ENCODE results near the gene NUP133.
"Not testable (repeated sequence)": the region's sequence is repeated elsewhere in the genome, so short reads cannot be mapped to it uniquely, and the experiment has no call there.

The NUP133 gene

DNA sequence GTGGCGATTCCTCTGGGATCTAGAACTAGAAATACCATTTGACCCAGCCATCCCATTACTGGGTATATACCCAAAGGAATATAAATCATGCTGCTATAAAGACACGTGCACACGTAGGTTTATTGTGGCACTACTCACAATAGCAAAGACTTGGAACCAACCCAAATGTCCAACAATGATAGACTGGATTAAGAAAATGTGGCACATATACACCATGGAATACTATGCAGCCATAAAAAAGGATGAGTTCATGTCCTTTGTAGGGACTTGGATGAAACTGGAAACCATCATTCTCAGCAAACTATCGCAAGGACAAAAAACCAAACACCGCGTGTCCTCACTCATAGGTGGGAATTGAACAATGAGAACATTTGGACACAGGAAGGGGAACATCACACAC, 3.5 kb upstream of the NUP133 start:
- in situ Hi-C loops (cut with MboI; ENCODE audit: low pct_unique_long_range_greater_than_20kb, low sequenced_read_pairs); DNase-seq: not testable (repeated sequence)

DNA sequence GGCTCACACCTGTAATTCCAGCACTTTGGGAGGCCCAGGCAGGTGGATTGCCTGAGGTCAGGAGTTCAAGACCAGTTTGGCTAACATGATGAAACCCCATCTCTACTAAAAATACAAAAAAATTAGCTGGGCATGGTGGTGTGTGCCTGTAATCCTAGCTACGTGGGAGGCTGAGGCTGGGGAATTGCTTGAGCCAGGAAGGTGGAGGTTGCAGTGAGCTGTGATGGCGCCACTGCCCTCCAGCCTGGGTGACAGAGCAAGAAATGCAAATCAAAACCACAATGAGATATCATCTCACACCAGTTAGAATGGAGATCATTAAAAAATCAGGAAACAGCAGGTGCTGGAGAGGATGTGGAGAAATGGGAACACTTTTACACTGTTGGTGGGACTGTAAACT, 3.1 kb upstream of the NUP133 start:
- in situ Hi-C loops (cut with MboI; ENCODE audit: low pct_unique_long_range_greater_than_20kb, low sequenced_read_pairs): not testable (repeated sequence)
- DNase-seq: peak; percentile 41

DNA sequence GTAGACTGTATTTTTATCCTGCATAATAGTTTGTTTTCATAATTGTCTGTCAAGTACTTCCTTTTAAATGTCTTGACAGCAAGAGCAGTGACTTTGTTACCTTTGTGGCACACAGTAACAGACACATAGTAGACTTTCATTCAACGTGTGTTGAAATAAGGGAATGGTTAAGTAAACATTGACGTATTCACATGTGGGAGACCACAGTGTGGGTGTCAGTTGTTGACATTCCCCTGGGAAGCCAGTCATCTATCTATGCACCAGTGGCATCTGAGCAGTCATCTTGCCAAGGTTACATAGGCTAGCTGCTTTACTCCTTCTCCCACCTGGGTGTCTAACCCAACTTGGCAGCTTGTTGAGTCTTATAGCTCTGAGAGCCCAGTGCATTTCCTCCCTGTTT, 1.4 kb upstream of the NUP133 start:
- in situ Hi-C loops (cut with MboI; ENCODE audit: low pct_unique_long_range_greater_than_20kb, low sequenced_read_pairs): no loop called here
- no peak for DNase-seq

DNA sequence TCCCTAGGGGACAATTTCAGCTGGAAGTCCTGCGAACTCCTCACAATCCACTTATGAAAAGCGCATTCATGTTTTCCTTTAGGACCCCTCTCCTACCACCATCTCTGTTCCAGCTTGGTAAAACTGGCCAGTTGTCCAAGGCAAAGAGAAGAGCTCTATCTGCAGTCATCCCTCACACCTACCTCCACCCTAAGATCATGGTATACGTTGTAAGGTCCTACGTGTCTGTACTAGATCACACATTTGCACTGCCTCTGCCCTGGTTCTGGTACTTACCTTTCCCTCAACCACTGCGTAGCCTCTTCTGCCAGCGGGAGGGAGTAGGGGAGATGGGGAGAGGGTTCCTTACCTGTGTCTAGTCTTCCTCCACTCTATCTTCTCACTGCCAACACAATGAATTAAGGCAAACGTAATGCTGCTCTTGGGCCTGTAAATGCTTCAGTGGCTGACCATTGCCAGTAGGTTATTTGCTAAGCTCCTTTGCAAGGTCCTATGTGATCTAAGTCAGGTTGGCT, 739 bp upstream of the NUP133 start:
- in situ Hi-C loops (cut with MboI; ENCODE audit: low pct_unique_long_range_greater_than_20kb, low sequenced_read_pairs): no loop called here
- no peak for DNase-seq

DNA sequence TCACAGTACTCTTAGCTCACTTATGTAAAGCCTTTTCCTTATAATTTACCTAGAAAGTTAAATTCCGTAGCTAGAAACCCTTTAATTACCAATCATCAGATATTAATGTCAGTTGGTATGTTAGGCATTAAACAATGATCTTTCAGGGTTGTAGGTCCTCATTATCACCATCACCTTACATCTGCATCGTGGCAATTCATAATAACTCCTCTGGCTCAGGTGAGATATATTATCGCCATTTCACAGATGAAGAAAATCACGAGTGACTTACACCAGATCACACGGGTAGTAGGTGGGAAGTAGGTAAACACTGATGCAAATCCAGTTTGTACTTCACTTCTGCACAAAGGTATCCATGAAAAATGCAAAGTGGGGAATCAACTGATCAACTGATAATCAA, 639 bp downstream of the NUP133 start:
- no peak for DNase-seq
- in situ Hi-C loops (cut with MboI; ENCODE audit: low pct_unique_long_range_greater_than_20kb, low sequenced_read_pairs): no loop called here

DNA sequence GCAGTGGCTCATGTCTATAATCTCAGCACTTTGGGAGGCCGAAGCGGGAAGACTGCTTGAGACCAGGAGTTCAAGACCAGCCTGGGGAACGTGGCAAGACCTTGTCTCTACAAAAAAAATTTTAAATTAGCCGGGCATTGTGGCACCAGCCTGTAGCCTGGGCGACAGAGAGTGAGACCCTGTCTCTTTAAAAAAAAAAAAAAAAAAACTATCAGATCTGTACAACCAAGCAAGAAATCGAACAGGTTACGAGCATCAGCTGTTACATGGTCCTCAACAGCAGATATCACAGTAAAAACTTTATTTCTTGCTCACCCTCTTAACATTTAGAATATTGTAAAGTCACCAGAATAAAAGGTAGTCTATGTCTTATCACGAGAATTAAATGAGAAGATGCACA, 1.5 kb downstream of the NUP133 start:
- no peak for DNase-seq
- in situ Hi-C loops (cut with MboI; ENCODE audit: low pct_unique_long_range_greater_than_20kb, low sequenced_read_pairs): no loop called here

DNA sequence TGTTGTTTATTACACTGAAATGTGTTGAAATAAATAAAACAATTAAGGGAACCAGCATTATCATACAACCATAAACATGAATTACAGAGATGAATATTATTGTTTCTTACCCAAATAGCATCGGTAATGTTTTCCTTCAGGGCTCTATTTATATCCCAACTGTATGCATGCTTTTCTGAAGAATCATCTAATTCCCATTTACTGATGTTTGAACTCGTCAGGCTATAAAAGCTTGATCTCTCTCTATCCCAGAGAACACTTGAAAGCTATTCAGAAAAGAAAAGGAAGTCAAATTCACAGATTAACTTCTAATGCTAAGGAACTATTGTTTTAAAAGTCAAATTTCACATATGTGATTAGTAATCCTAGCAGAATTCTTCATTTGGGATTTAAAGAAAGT, 12.4 kb downstream of the NUP133 start:
- no peak for DNase-seq
- in situ Hi-C loops (cut with MboI; ENCODE audit: low pct_unique_long_range_greater_than_20kb, low sequenced_read_pairs): no loop called here

DNA sequence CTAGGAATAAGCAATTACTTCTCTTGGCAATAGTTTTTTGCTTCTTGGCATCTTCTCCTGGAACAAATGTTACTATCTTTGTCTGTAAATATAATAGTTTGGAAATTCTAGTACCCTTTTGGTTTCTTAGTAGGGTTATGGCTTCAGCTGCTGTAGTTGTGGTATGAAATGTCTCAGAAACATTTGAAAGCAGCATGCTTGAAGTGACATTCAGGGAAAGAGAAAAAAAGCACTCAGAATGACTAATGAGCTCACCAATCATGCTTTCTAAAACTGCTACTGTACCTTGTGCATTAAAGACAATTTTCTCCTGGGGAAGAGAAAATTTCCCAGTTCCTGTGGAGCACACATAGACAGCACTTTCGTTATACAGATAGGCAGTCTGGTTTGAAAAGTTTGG, 21.0 kb downstream of the NUP133 start:
- DNase-seq: no peak
- in situ Hi-C loops (cut with MboI; ENCODE audit: low pct_unique_long_range_greater_than_20kb, low sequenced_read_pairs): no loop called here

DNA sequence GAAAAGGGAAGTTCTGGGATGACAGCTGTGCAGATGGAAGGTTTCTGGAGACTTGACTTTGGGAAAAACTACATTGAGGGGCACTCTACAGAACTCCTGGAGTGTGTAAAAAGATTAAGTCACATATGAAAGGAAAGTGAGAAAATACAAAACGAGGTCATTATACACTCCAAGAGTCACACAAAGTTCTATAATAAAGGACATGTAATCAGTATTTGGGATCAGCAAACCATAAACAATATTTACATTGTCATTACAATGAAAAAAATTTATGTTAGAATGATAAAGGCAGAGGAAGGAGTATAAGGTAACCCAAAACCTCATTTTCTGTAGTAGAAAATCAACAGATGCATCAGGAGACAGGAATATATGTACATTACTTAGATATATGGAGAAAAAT, 22.8 kb downstream of the NUP133 start:
- no peak for DNase-seq
- in situ Hi-C loops (cut with MboI; ENCODE audit: low pct_unique_long_range_greater_than_20kb, low sequenced_read_pairs): no loop called here

DNA sequence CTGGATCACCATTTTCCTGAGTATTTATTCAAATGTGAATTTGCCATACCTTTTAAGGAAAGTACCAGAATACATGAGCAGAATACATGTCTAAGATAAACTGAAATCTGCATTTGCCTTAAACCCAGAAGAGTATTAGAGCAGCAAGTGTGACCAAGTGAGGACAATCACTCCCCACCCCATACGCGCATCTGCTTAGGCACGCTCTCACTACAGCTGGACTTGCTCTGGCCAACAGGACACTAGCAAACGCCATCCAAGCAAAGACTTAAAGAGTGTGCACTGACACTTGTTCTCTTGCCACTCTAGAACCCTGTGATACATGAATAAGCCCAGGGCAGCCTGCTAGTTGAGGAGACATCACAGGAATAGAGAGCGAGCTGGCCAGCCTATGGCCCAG, 25.6 kb downstream of the NUP133 start:
- in situ Hi-C loops (cut with MboI; ENCODE audit: low pct_unique_long_range_greater_than_20kb, low sequenced_read_pairs): no loop called here
- no peak for DNase-seq

DNA sequence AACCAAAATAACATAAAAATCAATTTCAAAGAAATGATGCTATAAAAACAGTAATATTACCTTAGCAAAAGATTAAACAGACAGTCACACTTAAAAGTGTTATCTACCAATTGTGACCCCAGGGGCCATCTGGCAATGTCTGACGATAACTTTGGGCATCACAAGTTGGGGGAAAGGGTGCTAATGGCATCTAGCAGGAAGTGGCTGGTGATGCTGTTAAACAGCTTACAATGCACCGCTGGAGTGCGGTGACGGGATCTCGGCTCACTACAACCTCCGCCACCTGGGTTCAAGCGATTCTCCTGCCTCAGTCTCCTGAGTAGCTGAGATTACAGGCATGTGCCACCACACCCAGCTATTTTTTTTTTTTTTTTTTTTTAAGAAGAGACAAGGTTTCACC, 27.6 kb downstream of the NUP133 start:
- no peak for DNase-seq
- in situ Hi-C loops (cut with MboI; ENCODE audit: low pct_unique_long_range_greater_than_20kb, low sequenced_read_pairs): no loop called here

DNA sequence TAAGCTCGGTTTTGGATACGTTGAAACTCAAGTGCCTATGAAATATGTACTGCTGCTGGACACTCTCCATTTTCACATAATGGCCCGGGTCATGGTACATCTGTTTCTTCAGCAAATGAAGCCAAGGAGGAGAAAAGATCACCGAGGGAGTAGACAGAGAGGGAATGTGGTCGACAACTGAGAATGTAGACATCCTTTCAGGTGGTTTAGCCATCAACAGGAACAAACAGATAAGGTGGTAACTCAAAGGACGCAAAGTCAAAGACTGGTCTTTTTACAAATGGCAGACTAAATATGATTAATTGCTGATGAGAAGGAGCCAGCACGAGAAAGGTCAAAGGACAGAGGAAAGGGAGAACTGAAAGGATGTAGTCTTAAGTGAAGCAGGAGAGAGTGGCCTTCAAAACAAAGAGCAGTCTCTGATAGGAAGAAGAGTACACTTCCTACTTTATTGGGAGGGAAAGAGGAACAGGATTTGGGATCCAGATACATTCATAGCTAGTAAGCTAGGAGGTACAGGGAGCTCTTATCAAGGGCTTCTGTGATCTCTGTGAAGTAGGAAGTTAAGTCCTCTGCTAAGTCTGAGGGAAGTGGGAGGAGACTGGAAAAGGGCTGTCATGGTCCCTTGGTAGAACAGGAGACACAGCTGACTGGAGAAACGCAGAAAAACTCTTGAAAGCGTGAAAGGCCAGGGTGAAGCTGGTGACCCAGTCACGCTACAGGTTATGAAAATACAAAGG, 28.3 kb downstream of the NUP133 start:
- in situ Hi-C loops (cut with MboI; ENCODE audit: low pct_unique_long_range_greater_than_20kb, low sequenced_read_pairs): no loop called here
- DNase-seq: peak; percentile 54

DNA sequence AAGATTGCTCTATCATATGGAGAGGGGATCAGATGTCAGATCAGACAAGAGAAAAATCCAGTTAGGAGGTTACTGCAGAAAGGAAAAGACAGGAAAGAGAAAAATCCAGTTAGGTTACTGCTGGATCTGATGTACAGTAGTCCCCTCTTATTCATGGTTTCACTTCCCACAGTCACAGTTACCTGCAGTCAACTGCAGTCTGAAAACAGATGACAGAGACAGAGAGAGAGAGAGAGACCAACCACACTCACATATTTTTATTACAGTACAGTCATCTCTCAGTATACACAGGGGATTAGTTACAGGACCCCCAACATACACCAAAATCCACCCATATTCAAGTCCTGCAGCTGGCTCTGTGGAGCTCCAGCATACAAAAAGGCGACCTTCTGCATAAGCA, 29.3 kb downstream of the NUP133 start:
- in situ Hi-C loops (cut with MboI; ENCODE audit: low pct_unique_long_range_greater_than_20kb, low sequenced_read_pairs): no loop called here
- DNase-seq: no peak

DNA sequence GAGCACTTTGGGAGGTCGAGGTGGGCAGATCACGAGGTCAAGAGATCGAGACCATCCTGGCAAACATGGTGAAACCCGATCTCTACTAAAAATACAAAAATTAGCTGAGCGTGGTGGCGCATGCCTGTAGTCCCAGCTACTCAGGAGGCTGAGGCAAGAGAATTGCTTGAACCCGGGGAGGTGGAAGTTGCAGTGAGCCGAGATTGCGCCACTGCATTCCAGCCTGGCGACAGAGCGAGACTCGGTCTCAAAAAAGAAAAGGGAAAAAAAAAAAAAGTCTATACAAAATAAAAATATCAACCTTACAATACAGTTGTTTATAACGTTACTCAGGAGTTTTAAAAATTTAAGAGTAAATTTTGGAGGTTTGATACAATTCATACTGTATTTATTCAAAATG, 32.3 kb downstream of the NUP133 start:
- in situ Hi-C loops (cut with MboI; ENCODE audit: low pct_unique_long_range_greater_than_20kb, low sequenced_read_pairs): not testable (repeated sequence)

DNA sequence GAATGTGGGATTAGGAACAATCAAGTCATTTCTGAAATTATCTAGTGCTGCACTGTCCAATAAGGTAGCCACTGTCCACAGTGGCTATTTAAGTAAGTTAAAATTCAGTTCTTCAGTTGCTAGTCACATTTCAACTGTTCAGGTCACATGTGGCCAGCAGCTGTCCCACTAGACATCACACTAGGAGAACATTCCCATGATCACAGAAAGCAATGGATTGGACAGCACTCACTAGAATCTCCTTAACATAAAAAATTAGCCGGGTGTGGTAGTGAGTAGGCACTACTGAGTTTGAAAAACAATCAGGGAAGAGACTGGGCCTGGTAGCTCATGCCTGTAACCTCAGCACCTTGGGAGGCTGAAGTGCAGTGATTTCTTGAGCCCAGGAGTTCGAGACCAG, 33.6 kb downstream of the NUP133 start:
- no peak for DNase-seq
- in situ Hi-C loops (cut with MboI; ENCODE audit: low pct_unique_long_range_greater_than_20kb, low sequenced_read_pairs): loop anchor here (25.0 kb wide), 1 partner anchor 212 kb away; the partner anchor contains the start of gene RAB4A

More for the DNA sequence above, 32.3 kb downstream of the NUP133 start:
- not testable (repeated sequence) for DNase-seq

DNA sequence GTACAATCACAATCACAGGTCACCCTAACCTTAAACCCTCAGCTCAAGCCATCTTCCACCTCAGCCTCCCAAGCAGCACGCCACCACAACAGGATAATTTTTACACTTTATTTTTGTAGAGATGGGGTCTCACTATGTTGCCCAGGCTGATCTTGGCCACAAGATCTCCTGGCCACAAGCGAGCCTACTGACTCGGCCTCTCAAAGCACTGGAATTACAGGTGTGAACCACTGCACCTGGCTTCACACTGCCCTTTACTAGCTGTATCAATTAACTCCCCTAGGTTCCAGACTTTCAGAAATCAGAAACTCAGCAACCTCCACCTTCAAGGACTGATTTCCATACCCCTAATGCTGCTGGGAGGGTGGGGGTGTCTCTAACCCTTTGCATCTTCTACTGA, 37.0 kb downstream of the NUP133 start:
- no peak for DNase-seq
- in situ Hi-C loops (cut with MboI; ENCODE audit: low pct_unique_long_range_greater_than_20kb, low sequenced_read_pairs): loop anchor here (25.0 kb wide), 1 partner anchor 209 kb away; the partner anchor contains the start of gene RAB4A

DNA sequence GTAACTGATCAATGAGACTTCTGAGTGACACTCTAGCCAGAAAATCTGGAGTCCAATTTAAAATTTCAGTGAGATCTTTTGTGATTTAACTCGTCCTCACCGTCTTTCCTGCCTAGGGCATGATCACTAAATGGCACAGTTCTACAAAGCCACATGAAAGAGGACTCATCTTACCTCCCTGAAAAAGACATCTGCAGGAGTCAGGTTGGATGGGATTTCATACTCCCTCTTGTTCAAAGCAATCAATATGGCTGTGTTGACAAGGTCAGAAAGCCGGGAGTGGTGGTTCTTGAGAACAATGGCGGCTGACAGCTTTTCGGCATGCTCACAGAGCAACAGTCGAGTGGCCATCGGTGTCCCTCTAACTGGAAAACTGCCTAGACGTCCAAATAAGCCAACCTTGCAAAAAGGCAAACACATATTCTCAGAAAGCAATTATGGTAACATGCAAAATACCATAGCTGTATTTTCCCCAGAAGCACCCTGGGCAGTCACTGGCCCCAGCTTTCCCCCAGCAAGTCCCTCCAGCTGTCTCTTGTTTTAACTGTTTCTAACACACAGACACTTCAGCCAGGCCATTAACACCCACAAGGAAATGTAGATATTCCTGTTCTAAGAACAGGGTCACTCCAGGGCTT, 37.6 kb downstream of the NUP133 start:
- no peak for DNase-seq
- in situ Hi-C loops (cut with MboI; ENCODE audit: low pct_unique_long_range_greater_than_20kb, low sequenced_read_pairs): loop anchor here (25.0 kb wide), 1 partner anchor 208 kb away; the partner anchor contains the start of gene RAB4A

DNA sequence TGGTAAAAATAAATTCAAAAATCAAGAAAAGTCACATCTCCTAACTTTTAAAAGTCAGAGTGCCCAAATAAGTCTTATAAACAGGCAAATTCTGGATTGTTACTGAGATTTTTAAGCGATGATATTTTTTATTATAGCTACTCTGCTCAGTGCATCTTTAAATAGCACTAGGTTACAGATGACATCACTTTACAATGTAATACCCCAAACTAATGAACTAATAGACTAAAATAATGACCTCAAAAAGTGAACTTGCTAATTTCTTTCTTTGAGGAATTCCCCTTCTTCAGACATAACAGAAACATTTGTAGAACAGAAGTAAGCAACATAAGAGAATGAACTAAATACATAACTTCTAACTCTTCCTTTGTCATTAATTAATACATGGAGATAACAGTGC, 41.3 kb downstream of the NUP133 start:
- in situ Hi-C loops (cut with MboI; ENCODE audit: low pct_unique_long_range_greater_than_20kb, low sequenced_read_pairs): loop anchor here (25.0 kb wide), 1 partner anchor 205 kb away; the partner anchor contains the start of gene RAB4A
- DNase-seq: no peak

DNA sequence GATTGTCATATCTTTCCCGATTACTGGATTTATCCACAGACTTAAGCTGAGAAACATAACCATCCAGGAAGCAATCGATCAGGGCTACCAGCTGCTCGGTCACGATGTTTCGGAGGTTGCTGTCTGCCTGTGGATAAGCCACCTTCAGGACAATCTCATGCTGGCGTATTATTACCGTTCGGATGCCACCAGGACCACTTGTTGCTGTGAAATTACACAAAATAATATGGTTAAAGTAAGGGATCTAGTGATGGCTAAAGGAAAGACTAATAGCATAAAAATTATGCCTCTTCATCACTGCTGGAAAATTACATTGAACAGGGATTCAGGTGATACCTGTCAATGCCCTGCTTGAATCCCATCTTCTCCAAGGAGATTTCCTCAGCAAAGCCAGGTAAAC, 43.5 kb downstream of the NUP133 start:
- in situ Hi-C loops (cut with MboI; ENCODE audit: low pct_unique_long_range_greater_than_20kb, low sequenced_read_pairs): loop anchor here (25.0 kb wide), 1 partner anchor 202 kb away; the partner anchor contains the start of gene RAB4A
- no peak for DNase-seq

DNA sequence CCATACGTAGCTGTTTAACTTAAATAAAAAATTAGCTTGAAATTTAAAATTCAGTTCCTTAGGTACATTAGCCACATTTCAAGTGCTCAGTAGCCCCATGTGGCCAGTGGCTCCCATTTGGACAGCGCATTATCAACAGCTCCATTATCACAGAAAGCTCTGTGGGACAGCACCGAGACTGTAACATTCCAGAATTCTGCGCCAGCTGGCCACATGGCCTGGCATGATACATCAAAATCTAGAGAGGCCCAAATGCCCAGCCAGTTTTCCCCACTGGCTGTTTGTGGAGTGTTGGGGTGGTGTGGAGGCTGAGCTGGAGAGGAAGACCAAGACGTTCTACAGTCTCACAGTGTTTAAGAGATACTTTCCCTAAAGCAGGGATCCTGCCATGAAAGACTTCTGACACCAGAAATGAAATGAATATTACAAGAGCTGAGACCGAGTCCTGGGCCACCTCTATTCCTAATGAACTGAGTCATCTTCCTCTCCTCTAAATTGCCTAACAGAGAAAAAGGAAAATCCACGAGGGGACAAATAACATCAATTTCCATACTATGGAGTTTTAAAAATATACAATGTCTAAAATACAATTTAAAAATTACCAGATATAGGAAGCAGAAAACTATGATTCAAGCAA, 47.0 kb downstream of the NUP133 start:
- no peak for DNase-seq
- in situ Hi-C loops (cut with MboI; ENCODE audit: low pct_unique_long_range_greater_than_20kb, low sequenced_read_pairs): loop anchor here (25.0 kb wide), 1 partner anchor 199 kb away; the partner anchor contains the start of gene RAB4A
